A549 (cell line): Measurements from ENCODE around the gene ABI3BP. TPM values are rescaled to one million over a fixed set of nuclear protein-coding genes. Genes with fewer than 3 reads are reported as not detected.

Experiments used
- ATAC-seq, 2 experiments: fragments of 200-7000 bp in 1 of 2; fragments of >200 bp in 1 of 2; cut with Nextera tagmentation in 1 of 2; cut with Tn5 transposase in 1 of 2; 3 replicates each; pipeline versions ENCODE4 v1.8.0 to v1.9.1; 2018 to 2020; ENCODE audit warnings: mild to moderate bottlenecking in 1 of 2, moderate library complexity in 1 of 2
- CTCF ChIA-PET: fragments of 300-600 bp; sonication (Branson Sonifier 250); formaldehyde crosslinking; extraction: SDS; loops from one replicate; lab custom pipeline; 2021; ENCODE audit warnings: antibody characterized with exemption, inconsistent platforms; lab: Yijun Ruan, JAX
- POLR2A ChIA-PET: fragments of 350-600 bp; formaldehyde crosslinking; extraction: SDS; loops from one replicate; lab custom pipeline; 2021; ENCODE audit warnings: antibody characterized with exemption, inconsistent platforms; lab: Yijun Ruan, JAX
- DNase-seq, 2 experiments: peaks; one replicate each; pipeline versions ENCODE4 v3.0.0 to v3.0.0-alpha.2; 2011 to 2016; ENCODE audit warnings: low read depth in 1 of 2, low spot score in 1 of 2
- FAIRE-seq: peaks from 2 replicates; lab custom pipeline; 2011; peaks lifted over from hg19 to GRCh38; lab: Jason Lieb, UNC
- H3K27ac ChIP-seq, 2 experiments: fragments of >200 bp; sonication (Bioruptor Twin); formaldehyde crosslinking; 3 replicates each; pipeline ENCODE4 v1.5.1; 2016 to 2017
- H3K4me1 ChIP-seq: fragments of >200 bp; sonication (Bioruptor Twin); formaldehyde crosslinking; 3 replicates; pipeline ENCODE4 v1.6.1; 2016
- H3K4me2 ChIP-seq: fragments of >200 bp; sonication (Bioruptor Twin); formaldehyde crosslinking; 3 replicates; pipeline ENCODE4 v1.6.1; 2016
- H3K4me3 ChIP-seq: fragments of >200 bp; sonication (Bioruptor Twin); formaldehyde crosslinking; 3 replicates; pipeline ENCODE4 v1.5.1; 2016
- H3K9me3 ChIP-seq: fragments of >200 bp; sonication (Bioruptor Twin); formaldehyde crosslinking; 3 replicates; pipeline ENCODE4 v1.6.1; 2016
- CBX2 ChIP-seq: fragments of 200-600 bp; sonication (generic); IDR thresholded peaks from 2 replicates; pipeline ENCODE4 v1.6.1; 2016; ENCODE audit warnings: low read depth, mild to moderate bottlenecking, borderline replicate concordance
- CBX8 ChIP-seq: fragments of 200-600 bp; sonication (generic); IDR thresholded peaks from 2 replicates; pipeline ENCODE4 v1.6.1; 2016
- CEBPB ChIP-seq, 2 experiments: fragments of >200 bp in 1 of 2; sonication (Bioruptor Twin) in 1 of 2; formaldehyde crosslinking in 1 of 2; IDR thresholded peaks; 2 replicates each; pipeline ENCODE4 v1.6.1; 2012 to 2016
- CHD2 ChIP-seq: fragments of 150-350 bp; IDR thresholded peaks from 2 replicates; pipeline ENCODE4 v1.6.1; 2014; ENCODE audit warnings: low read length; ENCODE audit not compliant: partially characterized antibody
- CHD4 ChIP-seq: fragments of 200-600 bp; sonication (generic); IDR thresholded peaks from 2 replicates; pipeline ENCODE4 v1.6.1; 2016; ENCODE audit warnings: antibody characterized with exemption, mild to moderate bottlenecking, borderline replicate concordance
- CTCF ChIP-seq: fragments of >200 bp; sonication (Bioruptor Twin); formaldehyde crosslinking; IDR thresholded peaks from 3 replicates; pipeline ENCODE4 v1.5.1; 2016
- EHF ChIP-seq: fragments of 250-450 bp; sonication (Bioruptor Pico); IDR thresholded peaks from 2 replicates; pipeline ENCODE4 v1.5.0; 2020; ENCODE audit warnings: mild to moderate bottlenecking
- EHMT2 ChIP-seq: fragments of 200-600 bp; sonication (generic); IDR thresholded peaks from 2 replicates; pipeline ENCODE4 v1.6.1; 2016; ENCODE audit warnings: antibody characterized with exemption, low read depth, mild to moderate bottlenecking, moderate library complexity
- EP300 ChIP-seq, 2 experiments: fragments of >200 bp; sonication (Bioruptor Twin); formaldehyde crosslinking; IDR thresholded peaks; 2 replicates in 1 of 2; 3 replicates in 1 of 2; pipeline ENCODE4 v1.6.1; 2016 to 2017
- FOSL2 ChIP-seq, 2 experiments: fragments of 450-650 bp in 1 of 2; fragments of >200 bp in 1 of 2; sonication (Bioruptor Twin) in 1 of 2; formaldehyde crosslinking; IDR thresholded peaks; 2 replicates each; pipeline versions ENCODE4 v1.5.0 to v1.6.1; 2016 to 2020; ENCODE audit warnings: mild to moderate bottlenecking in 1 of 2, moderate library complexity in 1 of 2
- FOXS1 ChIP-seq: fragments of 250-450 bp; sonication (Bioruptor Pico); IDR thresholded peaks from 2 replicates; pipeline ENCODE4 v1.5.0; 2020; ENCODE audit warnings: mild to moderate bottlenecking, moderate library complexity
- HOXA7 ChIP-seq: fragments of 250-450 bp; sonication (Bioruptor Pico); IDR thresholded peaks from 2 replicates; pipeline ENCODE4 v1.5.0; 2020; ENCODE audit warnings: mild to moderate bottlenecking, moderate library complexity
- HOXB5 ChIP-seq: fragments of 250-450 bp; sonication (Bioruptor Pico); IDR thresholded peaks from 2 replicates; pipeline ENCODE4 v1.5.0; 2020; ENCODE audit warnings: mild to moderate bottlenecking, moderate library complexity
- JUN ChIP-seq, 2 experiments: fragments of >200 bp; sonication (Bioruptor Twin); formaldehyde crosslinking; IDR thresholded peaks; 2 replicates in 1 of 2; 3 replicates in 1 of 2; pipeline ENCODE4 v1.6.1; 2016 to 2017
- JUNB ChIP-seq: fragments of >200 bp; sonication (Bioruptor Twin); formaldehyde crosslinking; IDR thresholded peaks from 2 replicates; pipeline ENCODE4 v1.6.1; 2016
- KDM1A ChIP-seq: fragments of 200-600 bp; sonication (generic); IDR thresholded peaks from 2 replicates; pipeline ENCODE4 v1.6.1; 2016; ENCODE audit warnings: low read depth, mild to moderate bottlenecking
- KDM5A ChIP-seq: fragments of 200-600 bp; sonication (generic); IDR thresholded peaks from 2 replicates; pipeline ENCODE4 v1.6.1; 2016; ENCODE audit warnings: antibody characterized with exemption, mild to moderate bottlenecking
- MAX ChIP-seq: IDR thresholded peaks from 2 replicates; pipeline ENCODE4 v1.6.1; 2012
- NFE2L2 ChIP-seq: fragments of 150-350 bp; conservative IDR thresholded peaks from 2 replicates; pipeline ENCODE4 v1.6.1; 2014; ENCODE audit warnings: low read length
- NPAS2 ChIP-seq: fragments of 250-450 bp; sonication (Bioruptor Pico); IDR thresholded peaks from 2 replicates; pipeline ENCODE4 v1.8.0; 2022; ENCODE audit warnings: mild to moderate bottlenecking, moderate library complexity, borderline replicate concordance
- NR3C1 ChIP-seq: fragments of >200 bp; sonication (Bioruptor Twin); formaldehyde crosslinking; IDR thresholded peaks from 3 replicates; pipeline ENCODE4 v1.6.1; 2017
- POLR2A ChIP-seq: IDR thresholded peaks from 2 replicates; pipeline ENCODE4 v1.6.1; 2012; ENCODE audit warnings: mild to moderate bottlenecking, low read length
- POLR2AphosphoS2 ChIP-seq: conservative IDR thresholded peaks from 2 replicates; pipeline ENCODE4 v1.6.1; 2012; ENCODE audit warnings: low read length, improper control_type of control experiment, inconsistent platforms
- RARB ChIP-seq: fragments of 250-450 bp; sonication (Bioruptor Pico); IDR thresholded peaks from 2 replicates; pipeline ENCODE4 v1.8.0; 2021; ENCODE audit warnings: mild to moderate bottlenecking, moderate library complexity
- RNF2 ChIP-seq: fragments of 200-600 bp; sonication (generic); IDR thresholded peaks from 2 replicates; pipeline ENCODE4 v1.6.1; 2016; ENCODE audit warnings: low read depth, mild to moderate bottlenecking, antibody characterized with exemption, moderate library complexity, borderline replicate concordance
- SREBF2 ChIP-seq: fragments of 450-650 bp; IDR thresholded peaks from 2 replicates; pipeline ENCODE4 v1.6.1; 2014; ENCODE audit warnings: mild to moderate bottlenecking, moderate library complexity
- TP53 ChIP-seq: fragments of 250-450 bp; sonication (Bioruptor Pico); IDR thresholded peaks from 2 replicates; pipeline ENCODE4 v1.5.0; 2021; ENCODE audit warnings: mild to moderate bottlenecking, moderate library complexity
- ZC3H11A ChIP-seq: fragments of 450-650 bp; IDR thresholded peaks from 2 replicates; pipeline ENCODE4 v1.6.1; 2014; ENCODE audit warnings: antibody characterized with exemption, mild to moderate bottlenecking
- ZNF302 ChIP-seq: fragments of 250-450 bp; sonication (Bioruptor Pico); IDR thresholded peaks from 2 replicates; pipeline ENCODE4 v1.9.0; 2021; ENCODE audit warnings: inconsistent platforms, mild to moderate bottlenecking, moderate library complexity
- ZSCAN20 ChIP-seq: fragments of 250-450 bp; sonication (Bioruptor Pico); IDR thresholded peaks from 2 replicates; pipeline ENCODE4 v1.8.0; 2022; ENCODE audit warnings: mild to moderate bottlenecking, moderate library complexity
- whole genome bisulfite sequencing: methylation state at CpG from one replicate; pipeline ENCODE4 v1.1.6; 2017; ENCODE audit errors: missing lambda C conversion rate; 5-methylcytosine and 5-hydroxymethylcytosine counted together
- polyA plus RNA-seq, 4 experiments: library from polyadenylated mRNA; depleted of rRNA in 3 of 4; stranded (reverse); fragments of >200 nt; fragmentation: RNase III in 1 of 4; extraction: RNeasy Plus Mini Kit Qiagen cat#74134 plus additional on column Dnase treatment in 1 of 4; gene quantifications; 2 replicates in 3 of 4; 3 replicates in 1 of 4; pipeline ENCODE4 v1.2.3, GENCODE V29; 2011 to 2017

ABI3BP gene
- polyA plus RNA-seq, 2 of the 4 experiments (the other 2 are of a cell fraction): 1.3 to 1.8 TPM

- TF ChIP-seq CHD4: no peak
- TF ChIP-seq MAX: peak; percentile 69; the same call in 1 of the 2 replicates
- no peak for TF ChIP-seq HOXB5
- no peak for TF ChIP-seq NR3C1
- TF ChIP-seq TP53 (CRISPR knock-in tag): no peak
- TF ChIP-seq FOSL2 (IDR thresholded peaks at IDR 0.05): peak; percentile 69; the same call in 1 of the 2 replicates
- peak; percentile 78 for TF ChIP-seq FOSL2 (CRISPR knock-in tag; IDR thresholded peaks at IDR 0.05)
- TF ChIP-seq NPAS2: no peak
- no peak for TF ChIP-seq ZSCAN20 (CRISPR knock-in tag)
- no peak for TF ChIP-seq KDM1A
- peak; percentile 69 to 84; a peak in 4 of 5 replicates for TF ChIP-seq EP300 (IDR thresholded peaks at IDR 0.05)
- no peak for TF ChIP-seq ZC3H11A
- no peak for TF ChIP-seq CHD2
- peak; percentile 65 to 69; a peak in 2 of 5 replicates for TF ChIP-seq JUN (IDR thresholded peaks at IDR 0.05)
- TF ChIP-seq KDM5A: no peak
- TF ChIP-seq NFE2L2: no peak
- no peak for TF ChIP-seq ZNF302 (CRISPR knock-in tag)
- TF ChIP-seq FOXS1: no peak
- no peak for TF ChIP-seq RNF2
- TF ChIP-seq RARB: no peak
- no peak for TF ChIP-seq EHF
- no peak for TF ChIP-seq POLR2A
- peak; percentile 83 for TF ChIP-seq JUNB
- TF ChIP-seq CEBPB (IDR thresholded peaks at IDR 0.05): peak; percentile 50 to 86; a peak in 3 of 4 replicates
Observed at GRCh38 chr3:101036213-101036618, 43.0 kb upstream of the ABI3BP start (continued).

- Histone ChIP-seq H3K27ac (no peak overlapping the region), H3K4me2 (no peak overlapping the region), H3K9me3 (peaks cover 17% of the 10 kb centered on the region; the same call in 2 of the 3 replicates), H3K4me1 (no peaks in the 10 kb centered on the region), H3K4me3 (no peak overlapping the region)
- no peak for FAIRE-seq
- ChIA-PET CTCF (no interaction called here), POLR2A (no interaction called here)
- TF ChIP-seq CTCF (no peak), CBX8 (no peak), HOXB5 (no peak), ZNF302 (CRISPR knock-in tag) (no peak), POLR2AphosphoS2 (no peak), SREBF2 (no peak), HOXA7 (CRISPR knock-in tag) (no peak), KDM1A (no peak), ZSCAN20 (CRISPR knock-in tag) (no peak), FOSL2 (IDR thresholded peaks at IDR 0.05) (no peak), FOSL2 (CRISPR knock-in tag; IDR thresholded peaks at IDR 0.05) (no peak), CHD4 (no peak), CBX2 (no peak), NR3C1 (no peak), NPAS2 (no peak), EHMT2 (no peak), EP300 (IDR thresholded peaks at IDR 0.05) (no peak)
- ATAC-seq: no peak
- no peak for DNase-seq
- whole genome bisulfite sequencing: 87% methylated on average over 5 of the region's 5 CpGs
Observed at GRCh38 chr3:101027286-101027685, 34.1 kb upstream of the ABI3BP start.
